MM.1S (cell line): ENCODE data around the gene ARMC12.

Experiments used
- DNase-seq: peaks from one replicate; pipeline ENCODE4 v3.0.0-alpha.2; 2015
- H2AFZ ChIP-seq: fragments of 300-600 bp; sonication (generic); 2 replicates; pipeline ENCODE4 v1.6.0; 2016; ENCODE audit warnings: antibody characterized with exemption, low read length
- H3F3A ChIP-seq: fragments of 300-600 bp; sonication (generic); 2 replicates; pipeline ENCODE4 v1.6.1; 2016; ENCODE audit warnings: mild to moderate bottlenecking, antibody characterized with exemption, low read length, moderate library complexity, mixed read lengths; ENCODE audit not compliant: insufficient read depth
- H3K27ac ChIP-seq: fragments of 300-600 bp; sonication (generic); 2 replicates; pipeline ENCODE4 v1.5.1; 2016; ENCODE audit warnings: mild to moderate bottlenecking, low read length
- H3K27me3 ChIP-seq: fragments of 300-600 bp; sonication (generic); replicated peaks from 2 replicates; pipeline ENCODE4 v1.6.0; 2016; ENCODE audit warnings: low read length; ENCODE audit not compliant: insufficient read depth
- H3K36me3 ChIP-seq: fragments of 300-600 bp; sonication (generic); replicated peaks from 2 replicates; pipeline ENCODE4 v1.6.1; 2016; ENCODE audit warnings: mild to moderate bottlenecking, low read length, mixed read lengths; ENCODE audit not compliant: insufficient read depth
- H3K4me1 ChIP-seq: fragments of 300-600 bp; sonication (generic); 2 replicates; pipeline ENCODE4 v1.6.1; 2016; ENCODE audit warnings: low read length, mixed read lengths
- H3K4me2 ChIP-seq: fragments of 300-600 bp; sonication (generic); 2 replicates; pipeline ENCODE4 v1.6.0; 2016; ENCODE audit warnings: low read depth, low read length
- H3K4me3 ChIP-seq: fragments of 300-600 bp; sonication (generic); 2 replicates; pipeline ENCODE4 v1.5.1; 2016; ENCODE audit warnings: low read length, mixed read lengths
- H3K79me2 ChIP-seq: fragments of 300-600 bp; sonication (generic); 2 replicates; pipeline ENCODE4 v1.6.1; 2016; ENCODE audit warnings: mixed run types, low read length, mixed read lengths
- H3K9ac ChIP-seq: fragments of 300-600 bp; sonication (generic); 2 replicates; pipeline ENCODE4 v1.6.1; 2016; ENCODE audit warnings: low read length, mixed read lengths
- H3K9me2 ChIP-seq: fragments of 300-600 bp; sonication (generic); replicated peaks from 2 replicates; pipeline ENCODE4 v1.6.1; 2016; ENCODE audit warnings: mild to moderate bottlenecking, low read length, mixed read lengths; ENCODE audit not compliant: insufficient read depth
- H3K9me3 ChIP-seq: fragments of 300-600 bp; sonication (generic); replicated peaks from 2 replicates; pipeline ENCODE4 v1.6.1; 2016; ENCODE audit warnings: mild to moderate bottlenecking, low read length, mixed read lengths; ENCODE audit not compliant: insufficient read depth
- H4K20me1 ChIP-seq: fragments of 300-600 bp; sonication (generic); 2 replicates; pipeline ENCODE4 v1.6.1; 2016; ENCODE audit warnings: mild to moderate bottlenecking, low read length, moderate library complexity, mixed read lengths; ENCODE audit not compliant: insufficient read depth
- EZH2 ChIP-seq: fragments of 300-600 bp; sonication (generic); optimal IDR thresholded peaks from 2 replicates; pipeline ENCODE3; 2017; ENCODE audit warnings: low read depth, mild to moderate bottlenecking, antibody characterized with exemption, low read length, mixed read lengths
- EZH2phosphoT487 ChIP-seq: fragments of 300-600 bp; sonication (generic); IDR thresholded peaks from 2 replicates; pipeline ENCODE4 v1.6.1; 2018; ENCODE audit warnings: antibody characterized with exemption, low read length
- TF ChIP-seq, protein P1 (sequence below): fragments of 300-600 bp; sonication (generic); IDR thresholded peaks from 2 replicates; pipeline ENCODE4 v1.5.1; 2016; ENCODE audit warnings: antibody characterized with exemption, low read length, mixed read lengths

ARMC12 gene

DNA sequence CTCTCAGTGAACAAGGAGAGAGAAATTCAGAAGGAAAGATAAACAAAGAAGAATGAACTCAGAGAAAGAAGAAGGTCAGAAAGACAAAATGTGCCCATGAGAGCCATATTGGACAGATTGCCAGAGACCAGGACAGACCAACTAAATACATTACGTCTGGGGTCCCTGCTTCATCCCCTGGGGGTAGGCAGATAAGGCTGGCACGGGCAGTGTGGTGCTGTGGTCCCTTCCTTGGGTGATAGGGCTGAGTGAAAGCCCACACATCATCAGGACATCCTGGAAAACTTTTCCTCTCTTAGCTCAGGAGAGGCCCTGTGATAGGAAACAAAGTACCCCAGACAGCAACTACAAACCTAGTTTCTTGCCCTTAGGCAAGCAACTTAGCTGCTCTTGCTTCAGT is 13.2 kb upstream of the ARMC12 start:
- Histone ChIP-seq H3K4me2 (no peak overlapping the region), H2AFZ (no peak overlapping the region), H3F3A (peaks cover 3% of the 10 kb centered on the region), H3K4me3 (no peak overlapping the region), H3K9me2 (no peaks in the 10 kb centered on the region), H3K36me3 (no peaks in the 10 kb centered on the region), H3K27me3 (no peaks in the 10 kb centered on the region), H3K27ac (no peak overlapping the region), H3K9me3 (no peaks in the 10 kb centered on the region), H3K4me1 (peaks cover 26% of the 10 kb centered on the region), H3K79me2 (no peaks in the 10 kb centered on the region), H3K9ac (no peak overlapping the region), H4K20me1 (no peaks in the 10 kb centered on the region)
- DNase-seq, result no peak
- no peak for TF ChIP-seq EZH2
- TF ChIP-seq, protein P1, sequence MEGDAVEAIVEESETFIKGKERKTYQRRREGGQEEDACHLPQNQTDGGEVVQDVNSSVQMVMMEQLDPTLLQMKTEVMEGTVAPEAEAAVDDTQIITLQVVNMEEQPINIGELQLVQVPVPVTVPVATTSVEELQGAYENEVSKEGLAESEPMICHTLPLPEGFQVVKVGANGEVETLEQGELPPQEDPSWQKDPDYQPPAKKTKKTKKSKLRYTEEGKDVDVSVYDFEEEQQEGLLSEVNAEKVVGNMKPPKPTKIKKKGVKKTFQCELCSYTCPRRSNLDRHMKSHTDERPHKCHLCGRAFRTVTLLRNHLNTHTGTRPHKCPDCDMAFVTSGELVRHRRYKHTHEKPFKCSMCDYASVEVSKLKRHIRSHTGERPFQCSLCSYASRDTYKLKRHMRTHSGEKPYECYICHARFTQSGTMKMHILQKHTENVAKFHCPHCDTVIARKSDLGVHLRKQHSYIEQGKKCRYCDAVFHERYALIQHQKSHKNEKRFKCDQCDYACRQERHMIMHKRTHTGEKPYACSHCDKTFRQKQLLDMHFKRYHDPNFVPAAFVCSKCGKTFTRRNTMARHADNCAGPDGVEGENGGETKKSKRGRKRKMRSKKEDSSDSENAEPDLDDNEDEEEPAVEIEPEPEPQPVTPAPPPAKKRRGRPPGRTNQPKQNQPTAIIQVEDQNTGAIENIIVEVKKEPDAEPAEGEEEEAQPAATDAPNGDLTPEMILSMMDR, result no peak
- TF ChIP-seq EZH2phosphoT487, result no peak

DNA sequence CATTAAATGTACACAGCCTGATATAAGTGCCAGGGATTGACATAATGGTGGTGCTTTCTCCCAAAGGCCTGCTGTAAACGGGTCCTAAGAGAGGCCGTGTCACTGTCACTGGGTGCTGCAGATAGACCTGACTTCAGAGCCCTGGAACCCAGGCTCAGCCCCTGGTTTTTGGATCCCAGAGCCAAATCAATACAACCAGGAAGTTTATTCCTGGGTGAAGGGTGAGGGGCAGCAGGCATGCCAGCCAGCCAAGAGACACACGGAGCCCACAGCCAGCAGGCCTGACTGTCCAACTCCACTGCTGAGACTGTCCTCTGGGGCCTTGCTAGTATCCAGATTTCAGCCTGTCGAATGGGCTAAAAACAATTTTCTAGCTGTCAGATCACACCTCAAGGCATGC is 12.8 kb upstream of the ARMC12 start:
- Histone ChIP-seq H3K9me3 (no peaks in the 10 kb centered on the region), H3K9me2 (no peaks in the 10 kb centered on the region), H3K27me3 (no peaks in the 10 kb centered on the region), H3K79me2 (no peaks in the 10 kb centered on the region), H3K4me2 (no peak overlapping the region), H3K4me1 (peaks cover 27% of the 10 kb centered on the region), H3K9ac (no peak overlapping the region), H3F3A (peaks cover 7% of the 10 kb centered on the region), H4K20me1 (no peaks in the 10 kb centered on the region), H3K36me3 (no peaks in the 10 kb centered on the region), H2AFZ (no peak overlapping the region), H3K27ac (no peak overlapping the region), H3K4me3 (no peak overlapping the region)
- TF ChIP-seq, protein P1, result no peak
- TF ChIP-seq EZH2phosphoT487, result no peak
- TF ChIP-seq EZH2, result no peak
- DNase-seq, result no peak

DNA sequence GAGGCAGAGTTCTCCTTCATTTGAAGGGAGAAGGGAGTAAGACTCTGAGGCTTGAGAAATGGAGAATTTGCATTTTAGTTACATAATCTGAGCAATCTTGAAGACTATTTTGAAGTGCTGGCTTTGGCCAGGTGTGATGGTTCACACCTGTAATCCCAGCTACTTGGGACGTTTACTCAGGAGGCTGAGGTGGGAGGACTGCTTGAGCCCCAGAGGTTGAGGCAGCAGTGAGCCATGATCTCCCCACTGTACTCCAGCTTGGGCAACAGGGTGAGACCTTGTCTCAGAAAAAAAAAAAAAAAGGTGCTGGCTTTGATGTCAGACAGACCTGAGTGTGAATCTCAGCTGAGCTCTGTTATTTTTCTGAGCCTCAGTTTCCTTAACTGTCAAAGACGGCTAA is 12.4 kb upstream of the ARMC12 start:
- no peak overlapping the region for H3K27ac ChIP-seq
- no peaks in the 10 kb centered on the region for H3K36me3 ChIP-seq
- H3K4me1 ChIP-seq, result peaks cover 27% of the 10 kb centered on the region
- no peak overlapping the region for H3K4me2 ChIP-seq
- TF ChIP-seq EZH2, result no peak
- TF ChIP-seq, protein P1, result no peak
- no peak for TF ChIP-seq EZH2phosphoT487
- H3K27me3 ChIP-seq, result no peaks in the 10 kb centered on the region
- H3F3A ChIP-seq, result peaks cover 10% of the 10 kb centered on the region
- no peak overlapping the region for H2AFZ ChIP-seq
- no peak overlapping the region for H3K9ac ChIP-seq
- H3K9me2 ChIP-seq, result no peaks in the 10 kb centered on the region
- H3K4me3 ChIP-seq, result no peak overlapping the region
- no peaks in the 10 kb centered on the region for H4K20me1 ChIP-seq
- DNase-seq, result no peak
- no peaks in the 10 kb centered on the region for H3K79me2 ChIP-seq
- no peaks in the 10 kb centered on the region for H3K9me3 ChIP-seq
